Transverse colon (tissue), 4 donors: ENCODE results near the gene RB1. TPM values are rescaled to one million over a fixed set of nuclear protein-coding genes. Genes with fewer than 3 reads are reported as not detected.
"Not testable (repeated sequence)": the region's sequence is repeated elsewhere in the genome, so short reads cannot be mapped to it uniquely, and the experiment has no call there.

Source experiments
- DNase-seq: peaks from one replicate; pipeline ENCODE4 v3.0.0-alpha.2; 2019
- H3K27ac ChIP-seq, 4 donors: fragments of 200-600 bp; sonication (generic); 2 replicates each; pipeline ENCODE4 v1.5.1; 2016 to 2018; ENCODE audit warnings: inconsistent platforms in 4 of 4
- H3K27me3 ChIP-seq: fragments of 200-600 bp; sonication (generic); 2 replicates; pipeline ENCODE4 v1.5.1; 2017; ENCODE audit warnings: inconsistent platforms
- H3K36me3 ChIP-seq, 4 donors: fragments of 200-600 bp; sonication (generic); 2 replicates each; pipeline ENCODE4 v1.5.1; 2017 to 2019; ENCODE audit warnings: inconsistent platforms in 4 of 4
- H3K4me1 ChIP-seq, 4 donors: fragments of 200-600 bp; sonication (generic); 2 replicates each; pipeline ENCODE4 v1.5.1; 2017 to 2020; ENCODE audit warnings: inconsistent platforms in 4 of 4
- H3K4me3 ChIP-seq, 4 donors: fragments of 200-600 bp; sonication (generic); 1 replicate in 1 of 4; 2 replicates in 3 of 4; pipeline versions ENCODE4 v1.5.1 to v1.6.1; 2017 to 2019; ENCODE audit warnings: inconsistent platforms in 4 of 4
- H3K9me3 ChIP-seq, 2 donors: fragments of 200-600 bp; sonication (generic); 2 replicates each; pipeline ENCODE4 v1.5.1; 2017 to 2019; ENCODE audit warnings: inconsistent platforms in 2 of 2
- EP300 ChIP-seq: sonication (generic); formaldehyde crosslinking; IDR thresholded peaks from one replicate; pipeline ENCODE4 v1.6.1; 2017; ENCODE audit warnings: antibody characterized with exemption, low read depth
- POLR2A ChIP-seq: fragments of 450-650 bp; IDR thresholded peaks from one replicate; pipeline ENCODE4 v1.6.1; 2016; ENCODE audit warnings: antibody characterized with exemption, mild to moderate bottlenecking, moderate library complexity
- POLR2AphosphoS5 ChIP-seq, 3 donors: sonication (generic); formaldehyde crosslinking; IDR thresholded peaks; one replicate each; pipeline ENCODE4 v1.6.1; 2016; ENCODE audit warnings: antibody characterized with exemption in 3 of 3
- WGBS, 2 donors: methylation state at CpG; one replicate each; pipeline ENCODE4 v1.1.5; 2018; ENCODE audit warnings: low coverage in 1 of 2; 5-methylcytosine and 5-hydroxymethylcytosine counted together
- in situ Hi-C, 4 donors: fragments of 200-750 bp; cut with MboI; loops; one replicate each; pipeline versions ENCODE4 v1.15.0 to v1.15.1; 2017; ENCODE audit warnings: low sequenced_read_pairs in 3 of 4, low pct_ligation_motif_present in 1 of 4, low pct_unique_long_range_greater_than_20kb in 1 of 4
- intact Hi-C: fragments of 100-400 bp; cut with DNase I; formaldehyde crosslinking; loops from one replicate; pipeline ENCODE4 v1.15.1; 2023; ENCODE audit warnings: low total_unique reads
- total RNA-seq, 4 donors: library from RNA; depleted of rRNA; stranded (reverse); fragments of >200 nt; gene quantifications; one replicate each; pipeline ENCODE4 v1.1.0, GENCODE V29; 2016
- TF ChIP-seq, protein P1 (sequence below), 5 experiments: fragments of 200-600 bp in 3 of 5; fragments of 450-650 bp in 2 of 5; sonication (generic) in 3 of 5; IDR thresholded peaks; 1 replicate in 2 of 5; 2 replicates in 3 of 5; pipeline ENCODE4 v1.5.1; 2016 to 2017; ENCODE audit warnings: antibody characterized with exemption in 5 of 5, inconsistent platforms in 3 of 5, mild to moderate bottlenecking in 2 of 5, moderate library complexity in 1 of 5

The RB1 gene
- total RNA-seq, 4 donors from 2014 or later, result 14.6 to 31.0 (median 23.2) TPM

DNA sequence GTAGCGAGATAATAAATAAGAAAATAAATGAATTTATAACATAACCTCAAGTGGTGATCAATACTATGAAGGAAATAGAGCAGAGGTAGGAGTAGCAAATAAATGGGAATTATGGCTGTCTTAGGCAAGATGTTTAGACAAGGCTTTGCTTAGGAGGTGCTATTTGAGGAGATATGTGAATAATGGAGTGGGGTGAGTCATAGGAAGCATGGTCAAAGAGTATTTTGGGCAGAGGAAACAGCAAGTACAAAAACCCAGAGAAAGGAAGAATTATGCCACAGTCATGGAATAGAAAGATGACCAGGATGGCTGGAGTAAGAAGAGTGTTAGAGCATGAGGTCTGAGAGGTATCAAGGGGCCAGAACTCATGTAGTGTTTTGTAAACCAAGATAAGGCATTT is 142.9 kb downstream of the RB1 start:
- no peak overlapping the region for H3K27ac ChIP-seq
- H3K9me3 ChIP-seq, result peaks cover 6 to 9% of the 10 kb centered on the region in 2 donors
- TF ChIP-seq POLR2A, result no peak
- no peak for TF ChIP-seq EP300
- TF ChIP-seq, protein P1, sequence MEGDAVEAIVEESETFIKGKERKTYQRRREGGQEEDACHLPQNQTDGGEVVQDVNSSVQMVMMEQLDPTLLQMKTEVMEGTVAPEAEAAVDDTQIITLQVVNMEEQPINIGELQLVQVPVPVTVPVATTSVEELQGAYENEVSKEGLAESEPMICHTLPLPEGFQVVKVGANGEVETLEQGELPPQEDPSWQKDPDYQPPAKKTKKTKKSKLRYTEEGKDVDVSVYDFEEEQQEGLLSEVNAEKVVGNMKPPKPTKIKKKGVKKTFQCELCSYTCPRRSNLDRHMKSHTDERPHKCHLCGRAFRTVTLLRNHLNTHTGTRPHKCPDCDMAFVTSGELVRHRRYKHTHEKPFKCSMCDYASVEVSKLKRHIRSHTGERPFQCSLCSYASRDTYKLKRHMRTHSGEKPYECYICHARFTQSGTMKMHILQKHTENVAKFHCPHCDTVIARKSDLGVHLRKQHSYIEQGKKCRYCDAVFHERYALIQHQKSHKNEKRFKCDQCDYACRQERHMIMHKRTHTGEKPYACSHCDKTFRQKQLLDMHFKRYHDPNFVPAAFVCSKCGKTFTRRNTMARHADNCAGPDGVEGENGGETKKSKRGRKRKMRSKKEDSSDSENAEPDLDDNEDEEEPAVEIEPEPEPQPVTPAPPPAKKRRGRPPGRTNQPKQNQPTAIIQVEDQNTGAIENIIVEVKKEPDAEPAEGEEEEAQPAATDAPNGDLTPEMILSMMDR (IDR thresholded peaks at IDR 0.05), result no peak
- no peak for TF ChIP-seq POLR2AphosphoS5 (IDR thresholded peaks at IDR 0.05)
- peaks cover 0 to 14% (median 0%) of the 10 kb centered on the region in 4 donors for H3K4me1 ChIP-seq
- no peaks in the 10 kb centered on the region for H3K27me3 ChIP-seq
- H3K4me3 ChIP-seq, result no peak overlapping the region
- 91 to 95% methylated on average over 1 of the region's 1 CpG for WGBS, 2 donors
- in situ Hi-C loops, result no loop called here
- no peaks in the 10 kb centered on the region for H3K36me3 ChIP-seq
- intact Hi-C loops, result no loop called here
- no peak for DNase-seq

GRCh38 chr13:48448285-48448958 is 144.9 kb downstream of the RB1 start:
- in situ Hi-C loops (no loop called here), intact Hi-C loops (no loop called here)
- Histone ChIP-seq H3K36me3 (no peaks in the 10 kb centered on the region), H3K27me3 (no peaks in the 10 kb centered on the region), H3K27ac (peak overlapping the region in 3 of 4 donors; percentile 13 to 39 (median 20)), H3K4me3 (no peak overlapping the region), H3K9me3 (peaks cover 6 to 9% of the 10 kb centered on the region in 2 donors), H3K4me1 (peaks cover 0 to 14% (median 0%) of the 10 kb centered on the region in 4 donors)
- WGBS, 2 donors, result 69 to 72% methylated on average over 3 of the region's 3 CpGs
- TF ChIP-seq, protein P1 (IDR thresholded peaks at IDR 0.05), result no peak
- TF ChIP-seq POLR2A (no peak), EP300 (no peak), POLR2AphosphoS5 (IDR thresholded peaks at IDR 0.05) (no peak)
- no peak for DNase-seq

DNA sequence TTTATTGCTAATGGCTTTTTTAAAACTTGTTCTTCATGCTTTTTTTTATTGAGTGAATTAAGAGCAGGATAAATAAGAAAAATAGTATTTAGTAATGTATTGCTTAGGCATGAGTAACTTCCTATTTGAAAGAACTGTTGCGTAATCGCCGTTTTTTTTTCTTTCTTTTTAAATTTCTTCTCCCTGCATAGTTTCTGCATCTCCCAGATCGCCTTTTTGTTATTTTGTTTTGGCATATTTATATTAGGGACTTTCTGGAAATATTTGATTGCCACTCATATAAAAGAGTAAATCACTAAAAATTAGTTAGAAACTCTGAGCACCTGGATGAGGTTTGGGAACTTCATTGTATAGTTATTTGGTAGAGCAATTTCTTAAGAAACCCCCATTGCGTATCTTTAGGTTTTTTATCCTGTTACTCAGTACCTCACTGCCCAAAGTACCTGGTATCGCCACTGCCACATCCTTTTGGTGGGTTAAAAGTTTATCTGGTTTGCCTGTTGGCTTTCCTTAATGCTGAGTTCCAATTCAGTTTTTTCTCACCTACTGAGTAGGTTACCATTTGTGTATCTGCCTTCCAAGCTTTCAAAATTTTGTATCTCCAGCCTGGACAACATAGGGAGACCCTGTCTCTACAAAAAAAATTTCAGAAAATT is 145.5 kb downstream of the RB1 start:
- Histone ChIP-seq H3K27me3 (no peaks in the 10 kb centered on the region), H3K27ac (peak overlapping the region in 3 of 4 donors; percentile 13 to 39 (median 20)), H3K4me1 (peaks cover 0 to 14% (median 0%) of the 10 kb centered on the region in 4 donors), H3K4me3 (no peak overlapping the region), H3K36me3 (no peaks in the 10 kb centered on the region), H3K9me3 (peaks cover 6 to 9% of the 10 kb centered on the region in 2 donors)
- intact Hi-C loops (no loop called here), in situ Hi-C loops (no loop called here)
- DNase-seq, result no peak
- TF ChIP-seq, protein P1 (IDR thresholded peaks at IDR 0.05), result no peak
- TF ChIP-seq POLR2A (no peak), POLR2AphosphoS5 (IDR thresholded peaks at IDR 0.05) (no peak), EP300 (no peak)
- WGBS, 2 donors, result 60 to 77% methylated on average over 4 to 6 of the region's 6 CpGs

DNA sequence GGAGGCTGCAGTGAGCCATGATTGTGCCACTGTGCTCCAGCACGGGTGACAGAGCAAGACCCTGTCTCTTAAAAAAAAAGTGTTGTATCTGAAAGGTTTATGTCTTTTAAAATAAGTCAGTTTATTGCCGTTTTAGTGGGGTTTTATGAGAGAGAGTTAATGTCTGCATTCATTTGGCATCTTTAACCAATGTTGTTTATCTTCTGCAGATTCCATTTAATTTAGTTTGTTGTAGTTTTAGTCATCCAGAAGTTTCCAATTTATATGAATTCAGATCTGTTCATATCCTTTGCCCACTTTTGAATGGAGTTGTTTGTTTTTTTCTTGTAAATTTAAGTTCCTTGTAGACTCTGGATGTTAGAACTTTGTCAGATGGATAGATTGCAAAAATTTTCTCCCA is 146.1 kb downstream of the RB1 start:
- Histone ChIP-seq H3K4me3 (no peak overlapping the region), H3K4me1 (peaks cover 0 to 14% (median 0%) of the 10 kb centered on the region in 4 donors), H3K36me3 (no peaks in the 10 kb centered on the region), H3K27me3 (no peaks in the 10 kb centered on the region), H3K27ac (peak overlapping the region in 2 of 4 donors; percentile 20 to 39), H3K9me3 (peaks cover 6 to 9% of the 10 kb centered on the region in 2 donors)
- no peak for DNase-seq
- TF ChIP-seq POLR2A, result no peak
- no peak for TF ChIP-seq POLR2AphosphoS5 (IDR thresholded peaks at IDR 0.05)
- TF ChIP-seq, protein P1 (IDR thresholded peaks at IDR 0.05), result no peak
- no peak for TF ChIP-seq EP300
- in situ Hi-C loops, result no loop called here
- intact Hi-C loops, result no loop called here
- WGBS, 2 donors, result 71% methylated on average over 2 of the region's 2 CpGs; no CpG with 5 or more reads in 1 of the 2 donors

GRCh38 chr13:48451196-48451595 is 147.6 kb downstream of the RB1 start:
- H3K4me3 ChIP-seq, H3K9me3 ChIP-seq, H3K36me3 ChIP-seq, H3K27ac ChIP-seq, in situ Hi-C loops, H3K27me3 ChIP-seq, DNase-seq, intact Hi-C loops: not testable (repeated sequence)
- H3K4me1 ChIP-seq, result peaks cover 0 to 14% (median 0%) of the 10 kb centered on the region in 4 donors
